Spleen (tissue), 11 donors: Measurements from ENCODE around the gene BAZ1B. TPM values are rescaled to one million over a fixed set of nuclear protein-coding genes. Genes with fewer than 3 reads are reported as not detected.

Experiments
- DNase-seq: peaks from one replicate; pipeline ENCODE4 v3.0.0-alpha.2; 2020
- H3K27ac ChIP-seq, 8 donors: fragments of 200-600 bp; sonication (generic) in 7 of 8; 1 replicate in 4 of 8; 2 replicates in 4 of 8; pipeline versions ENCODE4 v1.5.0 to v1.8.0; 2016 to 2021; ENCODE audit warnings: inconsistent platforms in 4 of 8, mild to moderate bottlenecking in 4 of 8, moderate library complexity in 1 of 8
- H3K27me3 ChIP-seq, 7 donors: fragments of 200-600 bp; sonication (generic) in 6 of 7; replicated peaks in 1 of 7; 1 replicate in 4 of 7; 2 replicates in 3 of 7; pipeline versions ENCODE4 v1.5.0 to v1.8.0; 2016 to 2021; ENCODE audit warnings: inconsistent platforms in 3 of 7, mild to moderate bottlenecking in 1 of 7
- H3K36me3 ChIP-seq, 6 donors: fragments of 200-600 bp; sonication (generic) in 5 of 6; 1 replicate in 4 of 6; 2 replicates in 2 of 6; pipeline versions ENCODE4 v1.5.0 to v1.8.0; 2016 to 2021; ENCODE audit warnings: inconsistent platforms in 2 of 6
- H3K4me1 ChIP-seq, 6 donors: fragments of 200-600 bp; sonication (generic) in 5 of 6; 1 replicate in 3 of 6; 2 replicates in 3 of 6; pipeline versions ENCODE4 v1.5.0 to v1.8.0; 2016 to 2021; ENCODE audit warnings: inconsistent platforms in 3 of 6
- H3K4me3 ChIP-seq, 8 donors: fragments of 200-600 bp; sonication (generic) in 7 of 8; 1 replicate in 4 of 8; 2 replicates in 4 of 8; pipeline versions ENCODE4 v1.5.0 to v1.8.0; 2016 to 2021; ENCODE audit warnings: inconsistent platforms in 4 of 8, mild to moderate bottlenecking in 4 of 8, moderate library complexity in 2 of 8
- H3K9me3 ChIP-seq, 8 donors: fragments of 200-600 bp; sonication (generic) in 7 of 8; 1 replicate in 4 of 8; 2 replicates in 4 of 8; pipeline versions ENCODE4 v1.5.0 to v1.8.0; 2016 to 2021; ENCODE audit warnings: inconsistent platforms in 4 of 8
- CTCF ChIP-seq, 11 experiments: fragments of 200-600 bp in 7 of 11; fragments of 450-650 bp in 4 of 11; sonication (generic) in 4 of 11; IDR thresholded peaks in 8 of 11; conservative IDR thresholded peaks in 3 of 11; 1 replicate in 7 of 11; 2 replicates in 4 of 11; pipeline versions ENCODE4 v1.4.0 to v1.8.0; 2016 to 2021; ENCODE audit warnings: antibody characterized with exemption in 11 of 11, inconsistent platforms in 4 of 11, mild to moderate bottlenecking in 1 of 11
- POLR2A ChIP-seq, 3 donors: fragments of 450-650 bp; IDR thresholded peaks; one replicate each; pipeline ENCODE4 v1.5.1; 2017; ENCODE audit warnings: antibody characterized with exemption in 3 of 3, mild to moderate bottlenecking in 1 of 3
- POLR2AphosphoS5 ChIP-seq, 3 donors: sonication (generic); formaldehyde crosslinking; IDR thresholded peaks; one replicate each; pipeline ENCODE4 v1.5.1; 2017; ENCODE audit warnings: antibody characterized with exemption in 3 of 3
- WGBS, 5 donors: extraction: QIAGEN DNeasy Blood & Tissue Kit in 3 of 5; methylation state at CpG; one replicate each; pipeline versions ENCODE4 v1.1.5 to v1.1.7; 2013 to 2018; 5-methylcytosine and 5-hydroxymethylcytosine counted together
- intact Hi-C: fragments of 100-400 bp; cut with DNase I; formaldehyde crosslinking; loops from one replicate; pipeline ENCODE4 v1.15.0; 2023; ENCODE audit warnings: low total_unique reads
- polyA plus RNA-seq, 3 donors: library from polyadenylated mRNA; stranded (reverse); fragments of 200-250 nt; gene quantifications; one replicate each; pipeline ENCODE4 v1.2.1, GENCODE V29; 2013
- total RNA-seq, 7 donors: library from RNA; depleted of rRNA in 3 of 7; stranded (reverse); fragments of >200 nt in 3 of 7; fragmentation: NEBNext Ultra II Directional in 4 of 7; extraction: Animal tissue kit (Norgen Biotek cat#: 25700) in 4 of 7; gene quantifications; one replicate each; pipeline versions ENCODE4 v1.1.0 to v1.2.1, GENCODE V29; 2016 to 2021
- donor health status: healthy with polysubstance abuse.
- donor health status: DM: no; HTN: no; CAD: no; lungs with moderate emphysema.
- donor health status: DM: no; HTN: no; CAD: no.
- donor health status: Bipolar disorder and iron deficiency.
- donor health status: healthy.
- donor health status: DM: no; HTN: no; CAD: no.
- donor health status: DM: yes; HTN: yes; CAD: no.

BAZ1B gene
- total and polyA plus RNA-seq, 10 donors = 9.2 to 61.4 (median 54.9) TPM

DNA sequence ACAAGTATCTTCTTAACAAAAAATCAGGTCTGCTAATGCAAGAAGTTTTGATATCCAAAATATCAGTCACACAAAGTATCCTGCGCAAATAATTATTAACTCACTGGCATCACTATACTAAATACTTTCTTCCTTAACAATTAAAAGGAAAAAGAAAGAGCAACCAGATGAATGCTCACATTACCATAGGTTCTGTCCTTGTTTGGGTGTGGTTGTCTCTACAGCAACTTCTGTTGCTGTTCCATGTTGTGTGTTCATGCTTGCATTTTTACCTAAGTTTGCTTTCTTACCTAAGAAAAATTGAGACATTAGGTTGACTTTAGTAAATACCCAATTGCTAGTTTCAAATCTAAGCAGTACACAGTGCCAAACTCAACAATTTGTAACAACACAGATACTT lies 56.0 kb downstream of the BAZ1B start:
- Histone ChIP-seq H3K4me1 (peaks cover 0 to 3% (median 0%) of the 10 kb centered on the region in 6 donors), H3K27ac (no peak overlapping the region), H3K27me3 (no peaks in the 10 kb centered on the region), H3K4me3 (no peak overlapping the region), H3K36me3 (peaks cover 5 to 100% (median 99%) of the 10 kb centered on the region in 6 donors), H3K9me3 (no peaks in the 10 kb centered on the region)
- intact Hi-C loops = no loop called here
- DNase-seq = no peak
- WGBS, 5 donors = 50 to 100% (median 96%) methylated on average over 1 of the region's 1 CpG
- TF ChIP-seq CTCF (IDR thresholded peaks at IDR 0.05 in 8 of 11, conservative IDR thresholded peaks at IDR 0.05 in 3 of 11) (no peak), POLR2AphosphoS5 (IDR thresholded peaks at IDR 0.05) (no peak), POLR2A (IDR thresholded peaks at IDR 0.05) (no peak)

DNA sequence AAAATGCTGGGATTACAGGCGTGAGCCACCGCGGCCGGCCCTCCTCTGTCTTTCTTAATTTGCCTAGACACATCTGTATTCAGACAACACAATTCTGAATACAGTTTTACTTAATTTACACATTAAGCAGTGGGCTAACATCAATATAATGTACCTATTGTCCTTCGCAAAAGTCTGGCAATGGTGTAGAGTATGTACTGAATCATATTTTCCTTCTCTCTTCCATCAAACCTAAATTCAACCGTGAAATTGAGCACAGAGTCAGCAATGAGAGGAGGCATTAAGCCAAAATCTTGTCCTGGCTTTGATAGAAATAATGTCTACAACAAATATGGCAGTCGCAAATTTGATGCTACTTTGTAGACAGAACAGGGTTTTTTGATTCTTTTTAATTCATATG lies 58.1 kb downstream of the BAZ1B start:
- H3K4me1 ChIP-seq = no peaks in the 10 kb centered on the region
- intact Hi-C loops = no loop called here
- no peaks in the 10 kb centered on the region for H3K27me3 ChIP-seq
- TF ChIP-seq POLR2A (IDR thresholded peaks at IDR 0.05) = no peak
- TF ChIP-seq CTCF (IDR thresholded peaks at IDR 0.05 in 8 of 11, conservative IDR thresholded peaks at IDR 0.05 in 3 of 11) = no peak
- TF ChIP-seq POLR2AphosphoS5 (IDR thresholded peaks at IDR 0.05) = no peak
- 97 to 99% (median 97%) methylated on average over 7 of the region's 7 CpGs for WGBS, 5 donors
- DNase-seq = no peak
- no peak overlapping the region for H3K27ac ChIP-seq
- H3K36me3 ChIP-seq = peaks cover 5 to 100% (median 99%) of the 10 kb centered on the region in 6 donors
- no peak overlapping the region for H3K4me3 ChIP-seq
- no peaks in the 10 kb centered on the region for H3K9me3 ChIP-seq

GRCh38 chr7:73463260-73463659 lies 58.8 kb downstream of the BAZ1B start:
- H3K36me3 ChIP-seq = peaks cover 5 to 100% (median 99%) of the 10 kb centered on the region in 6 donors

GRCh38 chr7:73461782-73462285 lies 60.3 kb downstream of the BAZ1B start:
- no peaks in the 10 kb centered on the region for H3K4me1 ChIP-seq
- no peaks in the 10 kb centered on the region for H3K9me3 ChIP-seq
- H3K4me3 ChIP-seq = no peak overlapping the region
- intact Hi-C loops = no loop called here
- peaks cover 5 to 100% (median 99%) of the 10 kb centered on the region in 6 donors for H3K36me3 ChIP-seq
- H3K27me3 ChIP-seq = no peaks in the 10 kb centered on the region
- WGBS, 5 donors = 95 to 100% (median 98%) methylated on average over 3 of the region's 3 CpGs
- H3K27ac ChIP-seq = no peak overlapping the region
- DNase-seq = no peak
- TF ChIP-seq POLR2AphosphoS5 (IDR thresholded peaks at IDR 0.05) (no peak), CTCF (IDR thresholded peaks at IDR 0.05 in 8 of 11, conservative IDR thresholded peaks at IDR 0.05 in 3 of 11) (no peak), POLR2A (IDR thresholded peaks at IDR 0.05) (no peak)

More at GRCh38 chr7:73463260-73463659, 58.8 kb downstream of the BAZ1B start:
- no peak for DNase-seq
- Histone ChIP-seq H3K9me3 (no peaks in the 10 kb centered on the region), H3K27ac (no peak overlapping the region), H3K4me3 (no peak overlapping the region), H3K27me3 (no peaks in the 10 kb centered on the region), H3K4me1 (no peaks in the 10 kb centered on the region)
- TF ChIP-seq POLR2AphosphoS5 (IDR thresholded peaks at IDR 0.05) (no peak), CTCF (IDR thresholded peaks at IDR 0.05 in 8 of 11, conservative IDR thresholded peaks at IDR 0.05 in 3 of 11) (no peak), POLR2A (IDR thresholded peaks at IDR 0.05) (no peak)
- 93 to 99% (median 96%) methylated on average over 3 of the region's 3 CpGs for WGBS, 5 donors
- intact Hi-C loops = no loop called here
